Esophagus muscularis mucosa (tissue), 4 donors: ENCODE results near the gene TPSAB1.

Experiments used
- EP300 ChIP-seq: sonication (generic); formaldehyde crosslinking; IDR thresholded peaks from one replicate; pipeline ENCODE4 v1.6.1; 2017; ENCODE audit warnings: antibody characterized with exemption
- POLR2A ChIP-seq: fragments of 450-650 bp; IDR thresholded peaks from one replicate; pipeline ENCODE4 v1.6.1; 2017; ENCODE audit warnings: antibody characterized with exemption, moderate library complexity, mild to moderate bottlenecking, low read depth
- POLR2AphosphoS5 ChIP-seq, 2 donors: sonication (generic); formaldehyde crosslinking; IDR thresholded peaks; one replicate each; pipeline ENCODE4 v1.6.1; 2017; ENCODE audit warnings: antibody characterized with exemption in 2 of 2
- TF ChIP-seq, protein P1 (sequence below), 3 experiments: fragments of 200-600 bp in 2 of 3; fragments of 450-650 bp in 1 of 3; sonication (generic) in 2 of 3; IDR thresholded peaks; one replicate each; pipeline ENCODE4 v1.5.1; 2017 to 2019; ENCODE audit warnings: antibody characterized with exemption in 3 of 3, mild to moderate bottlenecking in 2 of 3, moderate library complexity in 1 of 3

DNA sequence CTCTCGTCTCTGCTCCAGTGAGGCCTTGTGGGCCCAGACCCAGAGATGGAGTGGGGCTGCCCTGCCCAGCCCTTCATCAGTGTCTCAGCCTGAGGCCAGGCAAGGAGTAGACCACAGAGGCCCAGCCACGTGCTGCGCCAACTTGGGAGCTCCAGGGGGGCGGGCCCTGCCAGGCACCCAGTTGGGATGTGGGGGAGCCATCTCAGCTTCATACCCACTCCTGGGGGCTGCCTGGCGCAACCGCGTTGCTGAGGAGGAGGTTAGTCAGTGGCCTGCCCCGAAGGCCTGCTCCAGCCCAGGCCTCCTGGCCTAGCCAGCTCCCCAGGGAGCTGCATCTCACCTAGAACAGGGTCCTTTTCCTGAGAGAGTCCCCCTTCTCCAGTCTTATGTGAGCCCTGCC is 27.3 kb upstream of the TPSAB1 start:
- TF ChIP-seq, protein P1, sequence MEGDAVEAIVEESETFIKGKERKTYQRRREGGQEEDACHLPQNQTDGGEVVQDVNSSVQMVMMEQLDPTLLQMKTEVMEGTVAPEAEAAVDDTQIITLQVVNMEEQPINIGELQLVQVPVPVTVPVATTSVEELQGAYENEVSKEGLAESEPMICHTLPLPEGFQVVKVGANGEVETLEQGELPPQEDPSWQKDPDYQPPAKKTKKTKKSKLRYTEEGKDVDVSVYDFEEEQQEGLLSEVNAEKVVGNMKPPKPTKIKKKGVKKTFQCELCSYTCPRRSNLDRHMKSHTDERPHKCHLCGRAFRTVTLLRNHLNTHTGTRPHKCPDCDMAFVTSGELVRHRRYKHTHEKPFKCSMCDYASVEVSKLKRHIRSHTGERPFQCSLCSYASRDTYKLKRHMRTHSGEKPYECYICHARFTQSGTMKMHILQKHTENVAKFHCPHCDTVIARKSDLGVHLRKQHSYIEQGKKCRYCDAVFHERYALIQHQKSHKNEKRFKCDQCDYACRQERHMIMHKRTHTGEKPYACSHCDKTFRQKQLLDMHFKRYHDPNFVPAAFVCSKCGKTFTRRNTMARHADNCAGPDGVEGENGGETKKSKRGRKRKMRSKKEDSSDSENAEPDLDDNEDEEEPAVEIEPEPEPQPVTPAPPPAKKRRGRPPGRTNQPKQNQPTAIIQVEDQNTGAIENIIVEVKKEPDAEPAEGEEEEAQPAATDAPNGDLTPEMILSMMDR (IDR thresholded peaks at IDR 0.05) = no peak
- no peak for TF ChIP-seq POLR2A
- TF ChIP-seq EP300 = no peak
- TF ChIP-seq POLR2AphosphoS5 (IDR thresholded peaks at IDR 0.05) = no peak
